Endothelial cell of hepatic sinusoid (primary cell): Measurements from ENCODE around the gene C2CD4A.
"Not testable (repeated sequence)": the region's sequence is repeated elsewhere in the genome, so short reads cannot be mapped to it uniquely, and the experiment has no call there.

Experiments
- in situ Hi-C: cut with HindIII; loops from 2 replicates; pipeline ENCODE4 v1.10.0; 2017; ENCODE audit warnings: low sequenced_read_pairs

The C2CD4A gene

GRCh38 chr15:62066663-62067447, at the start of gene C2CD4A:
C2CD4A (plus strand) TSS chr15:62066977; CDS start chr15:62067614, 637 bp downstream.
- in situ Hi-C loops, result no loop called here

GRCh38 chr15:62020576-62021160, 46.1 kb upstream of the C2CD4A start:
- in situ Hi-C loops, result no loop called here

GRCh38 chr15:62021991-62022600, 44.7 kb upstream of the C2CD4A start:
- in situ Hi-C loops, result no loop called here

- in situ Hi-C loops, result no loop called here
These were observed 40.1 kb upstream of the C2CD4A start for GRCh38 chr15:62026487-62027262.

- in situ Hi-C loops, result no loop called here
These were observed 39.6 kb upstream of the C2CD4A start for GRCh38 chr15:62027263-62027565.

DNA sequence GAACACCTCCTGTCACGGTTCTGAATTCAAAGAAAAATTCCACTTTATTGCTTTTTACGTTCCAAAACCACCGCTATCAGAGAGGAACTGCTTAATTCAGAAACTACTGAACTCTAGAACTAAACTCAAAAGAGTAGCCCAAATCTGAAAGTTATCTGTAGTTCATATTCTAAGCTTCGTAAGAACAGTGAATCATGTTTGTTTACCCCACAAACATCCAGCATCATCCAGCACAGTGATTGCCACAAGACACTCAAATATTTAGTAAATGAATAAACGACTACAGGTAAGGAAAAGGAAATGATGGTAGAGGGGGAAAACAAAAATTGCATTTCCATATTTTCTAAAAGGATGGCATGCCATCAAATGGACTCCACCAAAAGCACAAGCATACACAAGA, 38.9 kb upstream of the C2CD4A start:
- in situ Hi-C loops, result no loop called here

DNA sequence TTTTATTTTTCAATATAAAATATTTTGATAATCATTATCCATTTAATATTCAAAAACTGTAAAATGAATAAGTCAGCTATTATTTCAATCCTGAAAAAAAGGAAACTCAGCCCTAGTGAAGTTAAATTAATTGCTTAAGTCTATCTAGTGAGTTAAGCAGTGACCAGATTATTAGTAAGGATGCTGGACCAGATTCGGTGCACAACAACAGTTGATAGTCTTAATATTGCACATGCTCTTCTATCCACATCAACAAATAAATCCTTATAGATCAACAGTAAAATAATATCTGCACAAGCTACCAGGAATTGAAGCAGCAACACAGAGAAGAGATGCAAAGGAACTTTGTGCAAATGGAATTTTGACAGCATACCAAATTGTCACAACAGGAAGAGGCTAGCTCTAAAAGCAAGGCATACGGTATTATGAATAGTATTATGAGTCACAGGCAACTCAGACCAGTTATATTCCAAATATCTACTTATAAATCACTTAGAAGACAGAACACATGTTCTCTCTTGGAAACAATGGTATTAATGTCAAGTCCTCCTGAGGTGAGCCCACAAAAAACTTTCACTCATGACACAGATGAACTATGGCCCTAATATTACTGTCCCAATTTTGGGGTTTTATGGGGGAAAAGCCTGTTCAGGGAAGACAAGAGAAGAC, 31.4 kb upstream of the C2CD4A start:
- in situ Hi-C loops, result no loop called here

GRCh38 chr15:62046078-62046743, 20.6 kb upstream of the C2CD4A start:
- in situ Hi-C loops, result no loop called here

- in situ Hi-C loops, result no loop called here
These were observed 19.4 kb upstream of the C2CD4A start for GRCh38 chr15:62047282-62047827.

DNA sequence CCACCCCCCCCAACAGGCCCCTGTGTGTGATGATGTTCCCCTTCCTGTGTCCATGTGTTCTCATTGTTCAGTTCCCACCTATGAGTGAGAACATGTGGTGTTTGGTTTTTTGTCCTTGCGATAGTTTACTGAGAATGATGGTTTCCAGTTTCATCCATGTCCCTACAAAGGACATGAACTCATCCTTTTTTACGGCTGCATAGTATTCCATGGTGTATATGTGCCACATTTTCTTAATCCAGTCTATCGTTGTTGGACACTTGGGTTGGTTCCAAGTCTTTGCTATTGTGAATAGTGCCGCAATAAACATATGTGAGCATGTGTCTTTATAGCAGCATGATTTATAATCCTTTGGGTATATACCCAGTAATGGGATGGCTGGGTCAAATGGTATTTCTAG, 18.5 kb upstream of the C2CD4A start:
- in situ Hi-C loops, result not testable (repeated sequence)

- in situ Hi-C loops, result no loop called here
These were observed 16.7 kb upstream of the C2CD4A start for GRCh38 chr15:62050115-62050514.

DNA sequence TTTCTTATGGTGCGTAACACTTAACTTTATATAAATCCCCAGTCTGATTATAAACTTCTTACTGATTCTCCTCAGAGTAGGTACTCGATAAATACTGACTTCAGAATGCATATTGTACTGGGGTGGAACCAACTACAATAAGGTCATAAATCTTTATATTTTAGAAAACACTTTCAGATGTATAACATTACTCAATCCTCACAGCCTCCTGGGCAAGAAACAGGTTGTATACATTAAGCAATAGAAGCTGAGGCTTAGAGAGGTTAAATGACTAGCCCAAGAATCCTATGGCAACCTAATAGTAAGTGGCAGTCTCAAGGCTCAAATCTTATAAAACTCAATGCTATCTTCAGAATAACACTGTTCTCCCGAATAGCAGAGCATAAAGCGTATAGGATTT, 15.6 kb upstream of the C2CD4A start:
- in situ Hi-C loops, result no loop called here

DNA sequence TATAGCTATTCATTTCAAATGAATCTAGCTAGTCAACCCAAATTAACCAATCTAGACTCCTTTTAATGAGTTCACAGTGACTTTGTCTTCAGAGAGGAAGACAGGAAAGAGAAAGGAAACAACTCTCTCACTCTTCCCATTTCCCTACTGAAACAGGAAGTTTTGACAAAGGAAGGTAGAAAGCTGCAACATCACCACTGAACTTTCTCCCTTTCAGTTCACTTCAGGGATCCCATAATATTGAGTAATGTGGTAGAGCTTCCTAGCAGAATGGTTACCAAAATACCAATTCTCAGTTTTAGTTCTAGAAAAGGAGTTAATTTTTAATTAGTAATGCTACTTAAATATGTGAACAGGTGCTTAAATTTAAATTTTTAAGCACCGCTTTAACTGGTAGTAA, 14.1 kb upstream of the C2CD4A start:
- in situ Hi-C loops, result no loop called here

- in situ Hi-C loops, result no loop called here
These were observed 13.2 kb upstream of the C2CD4A start for GRCh38 chr15:62053439-62054085.

DNA sequence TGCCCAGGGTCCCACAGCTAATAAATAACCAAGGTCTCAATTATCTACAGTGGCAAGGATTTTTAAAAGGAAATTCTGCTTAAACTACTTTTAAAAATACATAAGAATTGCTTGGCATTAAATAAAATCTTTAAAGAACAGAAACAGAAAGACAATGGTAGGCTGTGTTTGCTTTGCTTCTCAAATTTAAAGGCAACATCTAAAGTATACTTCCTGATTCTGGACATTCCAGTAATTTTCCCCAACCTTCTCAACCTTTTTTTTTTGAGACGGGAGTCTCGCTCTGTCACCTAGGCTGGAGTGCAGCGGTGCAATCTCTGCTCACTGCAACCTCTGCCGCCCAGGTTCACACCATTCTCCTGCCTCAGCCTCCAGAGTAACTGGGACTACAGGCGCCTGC, 11.8 kb upstream of the C2CD4A start:
- in situ Hi-C loops, result no loop called here

DNA sequence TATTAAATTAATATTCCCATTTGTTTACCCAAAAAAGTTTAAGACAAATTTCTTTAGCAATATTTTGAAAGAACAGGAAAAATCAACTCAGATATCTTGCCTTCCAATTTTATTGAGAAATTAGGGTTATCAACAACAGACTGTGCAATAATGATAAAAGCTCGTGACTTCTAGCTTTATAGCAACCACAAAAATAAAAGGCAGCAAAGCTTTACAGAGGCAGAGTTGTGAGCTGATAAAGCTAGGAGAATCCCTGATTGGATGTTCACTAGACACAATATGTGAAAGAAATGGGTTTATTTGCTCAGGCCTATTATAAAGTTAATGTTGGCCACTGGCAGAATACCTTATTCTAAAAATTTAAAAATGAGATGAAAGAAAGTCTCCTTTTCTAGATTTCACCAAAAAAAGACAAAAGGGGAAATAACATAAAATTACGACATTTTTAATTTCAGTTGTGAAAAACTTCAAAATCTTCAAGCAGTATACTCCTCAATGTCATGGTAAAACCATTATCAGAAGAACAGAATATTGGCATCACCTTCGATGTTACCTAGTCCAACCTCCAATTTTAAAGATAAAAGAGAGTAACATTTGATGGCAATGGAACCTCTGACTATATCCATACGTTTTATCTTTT, 9.3 kb upstream of the C2CD4A start:
- in situ Hi-C loops, result no loop called here

DNA sequence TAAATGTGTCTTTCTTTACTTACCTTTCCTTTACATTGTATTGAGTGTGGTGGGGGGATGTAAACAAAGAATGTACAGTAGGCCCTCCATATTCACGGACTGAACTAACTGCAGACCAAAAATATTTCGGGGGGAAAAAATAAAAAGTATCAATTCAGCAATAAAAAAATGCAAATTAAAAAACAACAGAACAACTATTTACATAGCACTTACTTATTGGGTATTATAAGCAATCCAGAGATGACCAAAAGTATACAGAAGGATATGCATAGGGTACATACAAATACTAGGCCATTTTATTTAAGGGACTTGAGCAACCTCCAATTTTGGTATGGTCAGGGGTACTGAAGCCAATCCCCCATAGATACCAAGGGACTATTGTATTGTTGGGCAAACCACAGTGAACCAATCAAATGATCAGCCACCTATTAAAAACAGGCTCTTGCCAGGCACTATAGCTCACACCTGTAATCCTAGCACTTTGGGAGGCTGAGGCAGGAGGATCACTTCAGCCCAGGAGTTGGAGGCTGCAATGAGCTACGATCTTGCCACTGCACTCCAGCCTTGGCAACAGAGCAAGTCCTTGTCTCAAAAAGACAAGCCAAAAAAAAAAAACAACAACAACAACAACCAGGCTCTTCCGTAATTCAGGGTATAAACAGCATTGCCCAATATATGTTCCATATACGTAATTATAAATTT, 8.3 kb upstream of the C2CD4A start:
- in situ Hi-C loops, result no loop called here

DNA sequence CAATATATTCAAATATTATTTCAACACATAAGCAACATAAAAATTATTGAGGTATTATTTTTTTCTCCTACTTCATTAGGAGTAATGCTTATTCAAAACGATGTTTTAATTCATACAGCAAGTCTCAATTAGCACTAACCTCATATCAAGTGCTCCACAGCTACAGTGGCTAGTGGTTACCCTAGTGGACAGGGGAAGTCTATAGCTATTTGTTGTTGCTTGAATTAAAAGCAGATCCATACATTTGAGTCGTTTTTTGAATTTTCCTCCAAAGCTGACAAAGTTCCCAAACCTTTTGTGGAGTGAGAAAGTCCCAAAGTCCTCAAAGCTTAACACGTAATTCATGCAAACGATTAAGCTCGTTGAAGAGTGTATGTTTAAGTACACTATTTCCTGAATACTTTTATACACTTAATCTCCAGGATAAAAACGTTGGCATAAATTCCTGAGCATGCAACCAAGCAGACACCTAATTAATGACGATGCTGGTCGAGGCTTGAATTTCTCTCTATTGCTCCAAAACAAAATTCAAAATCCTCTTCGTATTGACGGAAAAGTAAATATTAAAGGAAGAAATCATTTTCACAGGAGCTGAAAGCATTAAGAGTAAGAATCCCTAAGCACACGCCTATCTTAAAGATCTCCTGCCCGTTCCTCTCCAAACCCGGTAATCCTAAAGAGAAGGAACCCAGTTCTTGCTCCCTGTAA, 7.5 kb upstream of the C2CD4A start:
- in situ Hi-C loops, result no loop called here
